ENCODE measurements around the gene EPB41L4B. TPM values are rescaled to one million over a fixed set of nuclear protein-coding genes. Genes with fewer than 3 reads are reported as not detected.

The EPB41L4B gene
- total and polyA plus RNA-seq, 2 of the 13 experiments (the other 11 are each of a cell fraction or from before 2014, with no cell fraction given): 17.6 to 22.1 TPM

DNA sequence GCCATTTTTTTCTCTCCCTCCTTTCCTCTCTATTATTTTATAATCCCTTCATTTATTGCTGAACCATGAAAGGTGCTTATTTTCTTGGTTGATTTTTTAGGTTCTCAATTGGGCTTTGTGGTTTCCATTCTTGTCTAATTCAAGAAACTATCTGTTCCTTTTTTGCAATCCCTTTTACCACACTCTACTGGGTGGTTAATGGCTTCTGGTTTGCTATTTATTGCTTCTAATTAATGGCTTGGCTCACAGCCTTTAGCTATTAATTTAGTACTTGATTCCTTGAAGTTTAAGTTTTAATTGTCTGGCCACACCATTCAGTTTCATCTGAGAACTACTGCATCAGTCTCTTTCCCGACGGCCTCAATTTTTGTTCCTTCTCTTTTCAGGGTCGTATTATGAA lies 159.4 kb downstream of the EPB41L4B start:
- POLR2A ChIA-PET: no interaction called here
- Histone ChIP-seq H3K9me3 (ENCODE audit: low read length) (no peaks in the 10 kb centered on the region), H3K79me2 (ENCODE audit: insufficient read depth, low read length) (no peaks in the 10 kb centered on the region), H3K36me3 (replicated peaks in 1 of 2; ENCODE audit: control insufficient read depth in 1 of 2, insufficient read depth in 2 of 2, low read length in 2 of 2) (no peaks in the 10 kb centered on the region), H3K4me2 (ENCODE audit: low read depth, low read length) (no peak overlapping the region), H2AFZ (ENCODE audit: low read length) (no peak overlapping the region), H3K4me1 (ENCODE audit: insufficient read depth, low read length) (peaks cover 14% of the 10 kb centered on the region), H3K9ac (ENCODE audit: insufficient read depth, low read depth, low read length) (no peak overlapping the region), H3K4me3 (replicated peaks in 1 of 3; ENCODE audit: insufficient read depth in 1 of 3, low read depth in 2 of 3, low read length in 3 of 3) (no peak overlapping the region), H3K27me3 (ENCODE audit: control insufficient read depth in 1 of 2, insufficient read depth in 2 of 2, low read length in 2 of 2) (no peaks in the 10 kb centered on the region), H4K20me1 (ENCODE audit: insufficient read depth, low read length) (no peaks in the 10 kb centered on the region), H3K27ac (ENCODE audit: extremely low read length, insufficient read depth, low read length) (no peak overlapping the region)
- WGBS (ENCODE audit: low lambda C conversion rate): 62% methylated on average over 3 of the region's 3 CpGs
- no peak for TF ChIP-seq ZNF563 (CRISPR knock-in tag; IDR thresholded peaks at IDR 0.05)
- TF ChIP-seq ZNF749 (CRISPR knock-in tag; IDR thresholded peaks at IDR 0.05; ENCODE audit: borderline replicate concordance): no peak
- no peak for TF ChIP-seq ZNF335 (CRISPR knock-in tag; IDR thresholded peaks at IDR 0.05)
- TF ChIP-seq, protein P1, sequence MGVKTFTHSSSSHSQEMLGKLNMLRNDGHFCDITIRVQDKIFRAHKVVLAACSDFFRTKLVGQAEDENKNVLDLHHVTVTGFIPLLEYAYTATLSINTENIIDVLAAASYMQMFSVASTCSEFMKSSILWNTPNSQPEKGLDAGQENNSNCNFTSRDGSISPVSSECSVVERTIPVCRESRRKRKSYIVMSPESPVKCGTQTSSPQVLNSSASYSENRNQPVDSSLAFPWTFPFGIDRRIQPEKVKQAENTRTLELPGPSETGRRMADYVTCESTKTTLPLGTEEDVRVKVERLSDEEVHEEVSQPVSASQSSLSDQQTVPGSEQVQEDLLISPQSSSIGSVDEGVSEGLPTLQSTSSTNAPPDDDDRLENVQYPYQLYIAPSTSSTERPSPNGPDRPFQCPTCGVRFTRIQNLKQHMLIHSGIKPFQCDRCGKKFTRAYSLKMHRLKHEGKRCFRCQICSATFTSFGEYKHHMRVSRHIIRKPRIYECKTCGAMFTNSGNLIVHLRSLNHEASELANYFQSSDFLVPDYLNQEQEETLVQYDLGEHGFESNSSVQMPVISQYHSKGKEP (CRISPR knock-in tag; IDR thresholded peaks at IDR 0.05): no peak
- no peak for TF ChIP-seq POLR2G (IDR thresholded peaks at IDR 0.05; ENCODE audit: low read depth, low read length)
- TF ChIP-seq, protein P2, sequence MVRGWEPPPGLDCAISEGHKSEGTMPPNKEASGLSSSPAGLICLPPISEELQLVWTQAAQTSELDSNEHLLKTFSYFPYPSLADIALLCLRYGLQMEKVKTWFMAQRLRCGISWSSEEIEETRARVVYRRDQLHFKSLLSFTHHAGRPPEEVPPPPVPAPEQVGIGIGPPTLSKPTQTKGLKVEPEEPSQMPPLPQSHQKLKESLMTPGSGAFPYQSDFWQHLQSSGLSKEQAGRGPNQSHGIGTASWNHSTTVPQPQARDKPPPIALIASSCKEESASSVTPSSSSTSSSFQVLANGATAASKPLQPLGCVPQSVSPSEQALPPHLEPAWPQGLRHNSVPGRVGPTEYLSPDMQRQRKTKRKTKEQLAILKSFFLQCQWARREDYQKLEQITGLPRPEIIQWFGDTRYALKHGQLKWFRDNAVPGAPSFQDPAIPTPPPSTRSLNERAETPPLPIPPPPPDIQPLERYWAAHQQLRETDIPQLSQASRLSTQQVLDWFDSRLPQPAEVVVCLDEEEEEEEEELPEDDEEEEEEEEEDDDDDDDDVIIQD (CRISPR knock-in tag; IDR thresholded peaks at IDR 0.05; ENCODE audit: low read depth): no peak
- TF ChIP-seq RFX3 (CRISPR knock-in tag; IDR thresholded peaks at IDR 0.05): no peak
- TF ChIP-seq SKIL (CRISPR knock-in tag; IDR thresholded peaks at IDR 0.05; ENCODE audit: borderline replicate concordance): no peak
- no peak for TF ChIP-seq XRCC5 (optimal IDR thresholded peaks at IDR 0.05; ENCODE audit: low read length)
- TF ChIP-seq HMG20B (CRISPR knock-in tag; conservative IDR thresholded peaks at IDR 0.05): no peak
- no peak for TF ChIP-seq SRSF4 (IDR thresholded peaks at IDR 0.05; ENCODE audit: low read depth, low read length, poor library complexity, severe bottlenecking)
- TF ChIP-seq MAFF (IDR thresholded peaks at IDR 0.05; ENCODE audit: low read depth, low read length): no peak
- no peak for TF ChIP-seq ZFYVE20 (CRISPR knock-in tag; IDR thresholded peaks at IDR 0.05; ENCODE audit: borderline replicate concordance, low read depth)
- TF ChIP-seq, protein P3, sequence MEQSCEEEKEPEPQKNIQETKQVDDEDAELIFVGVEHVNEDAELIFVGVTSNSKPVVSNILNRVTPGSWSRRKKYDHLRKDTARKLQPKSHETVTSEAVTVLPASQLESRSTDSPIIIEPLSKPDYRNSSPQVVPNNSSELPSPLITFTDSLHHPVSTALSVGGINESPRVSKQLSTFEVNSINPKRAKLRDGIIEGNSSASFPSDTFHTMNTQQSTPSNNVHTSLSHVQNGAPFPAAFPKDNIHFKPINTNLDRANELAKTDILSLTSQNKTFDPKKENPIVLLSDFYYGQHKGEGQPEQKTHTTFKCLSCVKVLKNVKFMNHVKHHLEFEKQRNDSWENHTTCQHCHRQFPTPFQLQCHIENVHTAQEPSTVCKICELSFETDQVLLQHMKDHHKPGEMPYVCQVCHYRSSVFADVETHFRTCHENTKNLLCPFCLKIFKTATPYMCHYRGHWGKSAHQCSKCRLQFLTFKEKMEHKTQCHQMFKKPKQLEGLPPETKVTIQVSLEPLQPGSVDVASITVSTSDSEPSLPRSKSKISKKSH (CRISPR knock-in tag; IDR thresholded peaks at IDR 0.05; ENCODE audit: borderline replicate concordance): no peak
- TF ChIP-seq ZFP36L1 (CRISPR knock-in tag; IDR thresholded peaks at IDR 0.05): no peak
- no peak for TF ChIP-seq JUN (CRISPR knock-in tag; IDR thresholded peaks at IDR 0.05)
- no peak for TF ChIP-seq RELA (CRISPR knock-in tag; IDR thresholded peaks at IDR 0.05)
- TF ChIP-seq RAD21 (CRISPR knock-in tag; IDR thresholded peaks at IDR 0.05): no peak
- no peak for TF ChIP-seq EHMT2 (IDR thresholded peaks at IDR 0.05; ENCODE audit: borderline replicate concordance, low read depth, low read length)
- no peak for TF ChIP-seq U2AF1 (optimal IDR thresholded peaks at IDR 0.05; ENCODE audit: low read depth, low read length)
- FAIRE-seq (no peak), DNase-seq (ENCODE audit: low spot score) (no peak), ATAC-seq (no peak)
- intact Hi-C loops (cut with micrococcal nuclease; ENCODE audit: unreplicated experiment) (no loop called here), in situ Hi-C loops (cut with HindIII; ENCODE audit: extremely low pct_ligation_motif_present, low pct_unique_long_range_greater_than_20kb) (no loop called here)
- CTCF ChIA-PET (ENCODE audit: low intra/inter-chr PET ratio, low total read pairs): no interaction called here
- BruUV-seq (replicated peaks): no TSS peak

All from HepG2 (cell line).